GM12873 (cell line): ENCODE data around the gene LIN28B.

Source experiments
- TF ChIP-seq, protein P1 (sequence below): IDR thresholded peaks from 2 replicates; pipeline ENCODE4 v1.5.1; 2012; ENCODE audit warnings: low read depth, mild to moderate bottlenecking, moderate library complexity, low read length, control low read depth; ENCODE audit not compliant: insufficient read depth; ENCODE audit errors: missing control alignments

Gene LIN28B

DNA sequence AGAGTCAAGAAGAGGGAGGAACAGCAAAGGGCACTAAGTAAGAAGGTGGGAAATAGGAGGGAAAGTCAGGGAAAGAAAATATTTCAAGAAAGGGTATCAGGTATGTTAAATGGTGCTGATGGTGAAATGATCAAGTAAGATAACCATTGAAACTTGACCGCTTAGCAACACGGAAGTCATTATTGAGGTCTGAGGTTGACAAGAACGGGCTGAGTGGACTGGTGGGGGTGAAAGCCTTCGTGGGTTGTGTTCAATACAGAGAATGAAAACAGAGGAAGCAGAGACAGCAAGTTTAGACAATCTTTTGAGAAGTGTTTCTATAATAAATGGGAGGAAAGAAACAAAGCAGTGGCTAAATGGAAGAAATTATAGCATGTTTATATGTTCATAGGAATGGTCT is 72.0 kb downstream of the LIN28B start:
- TF ChIP-seq, protein P1, sequence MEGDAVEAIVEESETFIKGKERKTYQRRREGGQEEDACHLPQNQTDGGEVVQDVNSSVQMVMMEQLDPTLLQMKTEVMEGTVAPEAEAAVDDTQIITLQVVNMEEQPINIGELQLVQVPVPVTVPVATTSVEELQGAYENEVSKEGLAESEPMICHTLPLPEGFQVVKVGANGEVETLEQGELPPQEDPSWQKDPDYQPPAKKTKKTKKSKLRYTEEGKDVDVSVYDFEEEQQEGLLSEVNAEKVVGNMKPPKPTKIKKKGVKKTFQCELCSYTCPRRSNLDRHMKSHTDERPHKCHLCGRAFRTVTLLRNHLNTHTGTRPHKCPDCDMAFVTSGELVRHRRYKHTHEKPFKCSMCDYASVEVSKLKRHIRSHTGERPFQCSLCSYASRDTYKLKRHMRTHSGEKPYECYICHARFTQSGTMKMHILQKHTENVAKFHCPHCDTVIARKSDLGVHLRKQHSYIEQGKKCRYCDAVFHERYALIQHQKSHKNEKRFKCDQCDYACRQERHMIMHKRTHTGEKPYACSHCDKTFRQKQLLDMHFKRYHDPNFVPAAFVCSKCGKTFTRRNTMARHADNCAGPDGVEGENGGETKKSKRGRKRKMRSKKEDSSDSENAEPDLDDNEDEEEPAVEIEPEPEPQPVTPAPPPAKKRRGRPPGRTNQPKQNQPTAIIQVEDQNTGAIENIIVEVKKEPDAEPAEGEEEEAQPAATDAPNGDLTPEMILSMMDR, result no peak

DNA sequence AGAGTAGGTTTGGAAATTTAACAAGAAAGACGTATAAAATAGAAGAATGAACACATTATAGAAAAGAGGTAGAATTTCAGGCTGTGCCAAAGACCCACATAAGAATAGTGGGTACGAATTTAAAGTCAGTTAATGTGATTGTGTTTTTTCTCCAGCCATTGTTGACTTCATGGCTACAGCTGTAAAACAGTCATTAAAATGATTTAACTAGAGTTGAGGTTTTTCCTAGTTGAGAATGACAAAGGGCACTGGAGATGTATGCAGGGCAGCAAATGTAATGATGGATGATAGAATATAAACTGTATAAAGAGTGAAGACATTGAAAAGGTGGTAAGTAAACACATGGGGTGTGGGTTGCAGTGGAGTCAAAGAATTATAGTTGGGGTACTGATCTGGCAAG is 72.7 kb downstream of the LIN28B start:
- TF ChIP-seq, protein P1, result no peak

DNA sequence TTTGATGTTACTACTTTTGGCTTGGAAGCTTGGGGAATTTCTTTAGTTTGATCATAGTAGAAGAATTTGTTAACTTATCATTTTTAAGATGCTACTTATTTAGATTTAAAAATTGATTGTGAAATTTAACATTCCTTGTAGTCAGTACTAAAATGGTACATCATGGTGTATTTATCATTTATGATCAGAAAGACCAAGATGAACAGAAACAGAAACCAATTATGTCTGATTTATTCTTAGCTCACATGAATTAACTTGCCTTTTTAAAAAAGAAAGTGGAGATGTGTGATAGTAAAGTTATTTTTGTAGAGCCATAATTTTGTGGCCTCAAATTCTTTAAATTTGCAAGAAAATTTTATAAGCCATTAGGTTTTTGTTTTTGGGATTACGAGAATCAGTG is 77.6 kb downstream of the LIN28B start:
- TF ChIP-seq, protein P1, result no peak

DNA sequence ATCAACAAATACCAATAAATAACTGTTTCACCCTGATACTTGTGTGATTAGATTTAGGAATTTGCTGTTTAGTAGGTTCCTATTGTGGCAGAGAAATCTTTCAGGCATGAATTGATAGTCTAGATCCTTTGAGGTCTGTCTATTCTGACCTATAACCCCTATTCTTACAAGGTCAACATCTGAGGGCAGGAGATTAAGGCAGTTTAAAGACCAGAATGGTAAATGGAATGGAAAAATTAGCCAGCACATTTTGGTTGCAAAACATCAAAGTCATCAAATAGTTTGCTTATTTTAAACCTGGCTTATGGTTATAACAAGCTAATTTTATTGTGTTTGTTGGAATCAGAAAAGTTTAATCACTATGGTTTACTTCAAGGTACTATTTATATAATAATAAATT is 78.4 kb downstream of the LIN28B start:
- TF ChIP-seq, protein P1, result no peak

DNA sequence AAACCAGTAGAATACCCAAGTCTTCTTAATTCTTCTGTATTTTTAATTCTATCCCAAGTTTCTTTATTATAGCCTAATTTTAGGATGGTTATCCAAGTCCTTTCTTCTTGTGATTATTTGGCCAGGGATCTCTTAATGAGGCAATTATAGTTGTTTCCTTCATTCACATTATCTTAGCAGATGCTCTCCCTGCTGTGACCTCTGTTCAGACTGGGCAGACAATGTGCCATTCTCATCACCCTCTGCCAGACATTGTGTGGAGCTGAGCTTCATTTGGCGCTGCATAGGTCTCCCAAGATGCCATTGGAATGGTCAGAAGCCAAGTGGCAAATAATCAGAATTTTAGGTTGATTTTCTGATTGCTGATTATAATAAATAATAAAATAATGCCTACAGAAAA is 79.4 kb downstream of the LIN28B start:
- TF ChIP-seq, protein P1, result no peak

DNA sequence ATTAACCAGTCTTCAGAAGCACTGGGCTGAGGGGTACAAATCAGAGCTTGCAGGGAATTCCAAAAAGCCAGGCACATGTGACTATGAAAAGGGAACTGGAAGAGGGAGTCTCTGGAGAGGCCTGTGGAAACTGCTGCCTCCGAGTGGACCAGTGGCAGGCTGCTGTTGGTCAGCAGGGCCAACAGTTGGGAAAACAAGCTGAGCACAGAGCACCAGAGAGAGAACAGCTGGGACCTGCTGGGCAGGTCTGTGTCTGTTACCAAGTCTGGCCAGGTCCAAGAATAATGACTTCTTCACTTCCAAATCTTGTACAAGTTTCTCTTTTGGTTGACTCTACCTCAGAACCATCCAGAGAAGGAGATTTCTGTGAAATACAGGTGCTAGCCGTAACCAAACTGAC is 81.4 kb downstream of the LIN28B start:
- TF ChIP-seq, protein P1, result no peak

DNA sequence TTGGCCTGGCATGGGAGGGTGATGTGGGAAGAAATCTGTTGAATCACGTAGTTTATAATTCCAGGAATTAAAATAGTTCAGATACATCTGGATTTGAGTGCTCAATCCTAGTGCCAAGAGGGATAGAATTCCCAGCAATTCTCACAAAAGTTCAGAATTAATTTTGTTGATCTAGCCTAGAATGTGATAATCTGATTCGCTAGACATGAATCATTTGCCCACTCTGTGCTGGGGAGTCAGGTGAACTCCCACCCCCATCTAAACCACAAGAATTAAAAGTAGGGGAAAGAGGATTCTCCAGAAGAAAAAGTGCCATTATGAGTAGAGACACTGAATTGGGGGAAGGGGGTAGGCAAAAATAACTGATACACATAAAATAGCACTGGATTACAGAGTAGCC is 85.0 kb downstream of the LIN28B start:
- TF ChIP-seq, protein P1, result no peak

DNA sequence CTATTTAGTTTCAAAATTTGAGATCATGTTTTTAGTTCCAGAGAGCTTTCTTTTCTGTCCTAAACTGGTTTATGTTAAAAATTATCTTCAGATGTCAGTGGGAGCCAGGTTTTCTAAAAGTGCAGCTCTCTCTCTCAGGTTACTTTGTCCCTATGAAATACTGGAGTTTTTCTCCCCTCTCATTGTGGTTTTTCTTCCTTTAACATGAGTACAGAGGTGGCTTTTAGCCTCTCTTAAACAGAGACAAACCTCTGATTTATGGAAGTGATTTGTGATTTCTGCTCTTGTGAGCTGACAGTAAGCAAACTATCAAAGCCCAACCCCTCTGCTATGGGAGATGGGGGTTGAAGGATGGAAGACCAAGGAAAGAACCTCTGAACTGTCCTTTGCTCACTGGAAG is 85.7 kb downstream of the LIN28B start:
- TF ChIP-seq, protein P1, result no peak
